ENCODE results near the gene RASGRF1.

Gene RASGRF1

DNA sequence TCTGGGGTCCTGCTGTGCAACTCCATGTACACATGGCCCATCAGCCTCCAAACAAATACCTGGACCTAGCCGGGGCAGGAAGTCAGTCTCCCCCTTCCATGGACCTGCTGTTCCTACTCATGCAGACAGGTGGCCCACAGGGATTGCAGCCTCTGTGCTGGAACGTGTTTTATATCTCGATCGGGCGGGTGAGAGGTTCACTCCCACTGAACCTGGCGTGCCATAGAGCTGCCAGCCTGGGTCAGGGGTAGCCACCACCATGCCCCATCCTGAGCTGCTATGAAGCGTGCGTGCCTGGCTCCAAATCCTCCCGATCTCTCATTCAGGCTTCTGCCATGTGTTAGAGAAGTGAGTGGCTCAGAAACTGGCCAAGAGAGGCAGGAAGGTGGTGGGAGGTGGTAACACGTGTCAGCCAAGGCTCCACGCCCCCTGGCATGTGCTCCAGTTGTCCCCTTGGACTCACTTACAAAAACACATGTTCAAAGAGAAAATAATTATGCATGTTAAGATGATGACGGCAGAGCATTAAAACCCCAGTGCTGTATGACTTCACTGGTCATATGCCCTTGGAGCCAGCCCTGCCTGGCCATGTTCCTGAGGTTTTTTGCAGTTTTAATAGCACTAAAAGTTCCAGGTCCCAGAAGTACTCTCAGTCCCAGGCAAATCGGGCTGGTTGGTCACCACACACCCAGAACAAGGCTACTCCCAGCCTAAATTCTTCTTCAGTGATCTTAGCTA lies 176.4 kb downstream of the RASGRF1 start:
- no peak for DNase-seq (ENCODE audit: low spot score)
- peak; percentile 40 for FAIRE-seq

DNA sequence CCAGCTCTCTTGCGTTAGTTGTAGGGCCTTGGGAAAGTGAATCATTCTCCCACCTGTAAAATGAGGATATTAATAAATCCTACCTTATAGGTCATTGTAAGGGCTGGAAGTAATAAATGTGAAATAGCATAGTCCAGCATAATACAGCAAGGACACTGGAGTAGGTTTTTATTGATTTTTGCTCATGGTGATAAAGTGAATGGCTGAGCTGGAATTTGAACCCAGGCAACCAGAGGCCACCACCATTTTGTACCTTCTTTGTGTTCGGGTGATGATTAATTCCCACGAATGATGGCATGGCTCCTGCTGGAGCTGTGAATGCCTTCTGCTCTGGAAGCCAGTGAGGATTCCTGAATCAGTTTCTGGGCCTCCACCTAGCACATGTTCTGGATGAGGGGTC lies 177.6 kb downstream of the RASGRF1 start:
- DNase-seq (ENCODE audit: low spot score), result no peak
- no peak for FAIRE-seq

DNA sequence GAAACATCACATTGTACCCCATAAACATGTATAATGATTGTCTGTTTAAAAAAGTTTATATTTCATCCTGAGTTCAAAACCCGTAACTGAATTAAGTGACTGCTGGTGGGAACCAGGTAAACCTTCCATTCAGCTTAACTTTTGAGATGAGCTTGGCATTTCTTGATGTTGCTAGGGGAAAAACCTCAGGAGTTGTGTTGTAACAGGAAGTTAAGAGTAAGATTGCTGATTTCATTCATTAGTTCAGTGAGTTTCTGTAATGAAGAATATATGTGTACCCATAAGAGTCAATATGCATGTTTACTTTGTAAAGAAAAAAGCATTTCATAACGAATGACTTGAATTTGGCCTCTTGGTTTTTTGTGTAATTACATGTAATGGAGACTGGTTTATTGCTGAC lies 178.3 kb downstream of the RASGRF1 start:
- FAIRE-seq (no peak), DNase-seq (ENCODE audit: low spot score) (no peak)

DNA sequence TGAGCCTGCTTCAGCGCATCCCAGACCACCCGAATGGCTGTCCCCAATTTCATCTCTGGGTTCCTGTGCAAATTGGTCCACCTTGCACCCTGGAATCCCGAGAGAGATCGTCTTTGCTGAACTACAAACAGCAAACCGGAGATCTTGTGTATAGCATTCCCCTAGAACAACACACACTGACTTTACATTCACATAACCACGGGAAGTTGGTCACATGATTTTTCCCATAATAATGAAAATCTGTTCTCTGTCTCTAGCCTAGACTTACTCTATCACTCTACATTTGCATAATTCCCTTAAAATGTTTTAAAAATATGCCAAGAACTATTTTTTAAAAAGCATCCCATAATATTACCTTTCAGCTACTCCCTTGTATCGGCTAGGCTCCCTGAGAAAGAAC lies 180.3 kb downstream of the RASGRF1 start:
- DNase-seq (ENCODE audit: low spot score) (no peak), FAIRE-seq (no peak)
